Ascending aorta (tissue), 2 donors: ENCODE measurements around the gene OR51I2. TPM values are rescaled to one million over a fixed set of nuclear protein-coding genes. Genes with fewer than 3 reads are reported as not detected.

Experiments
- DNase-seq, 2 donors: peaks; one replicate each; pipeline ENCODE4 v3.0.0-alpha.2; 2019; ENCODE audit warnings: low spot score in 2 of 2
- H3K27ac ChIP-seq, 2 donors: fragments of 200-600 bp; sonication (generic); one replicate each; pipeline ENCODE4 v1.5.1; 2016 to 2017; ENCODE audit warnings: mild to moderate bottlenecking in 1 of 2
- H3K27me3 ChIP-seq: fragments of 200-600 bp; sonication (generic); one replicate; pipeline ENCODE4 v1.5.1; 2017
- H3K36me3 ChIP-seq, 2 donors: fragments of 200-600 bp; sonication (generic); one replicate each; pipeline ENCODE4 v1.5.1; 2016
- H3K4me1 ChIP-seq, 2 donors: fragments of 200-600 bp; sonication (generic); one replicate each; pipeline ENCODE4 v1.5.1; 2016 to 2017; ENCODE audit warnings: mild to moderate bottlenecking in 1 of 2
- H3K4me3 ChIP-seq, 2 donors: fragments of 200-600 bp; sonication (generic); one replicate each; pipeline ENCODE4 v1.5.1; 2016 to 2017; ENCODE audit warnings: mild to moderate bottlenecking in 1 of 2
- H3K9me3 ChIP-seq, 2 donors: fragments of 200-600 bp; sonication (generic); one replicate each; pipeline ENCODE4 v1.5.1; 2016
- intact Hi-C: fragments of 100-400 bp; cut with DNase I; formaldehyde crosslinking; loops from one replicate; pipeline ENCODE4 v1.15.1; 2023
- total RNA-seq: library from RNA; depleted of rRNA; stranded (reverse); fragments of >200 nt; gene quantifications from one replicate; pipeline ENCODE4 v1.1.0, GENCODE V29; 2016
- TF ChIP-seq, protein P1 (sequence below), 3 experiments: fragments of 200-600 bp in 2 of 3; fragments of 450-650 bp in 1 of 3; sonication (generic) in 2 of 3; IDR thresholded peaks; one replicate each; pipeline ENCODE4 v1.5.1; 2016 to 2019; ENCODE audit warnings: antibody characterized with exemption in 3 of 3, mild to moderate bottlenecking in 1 of 3, moderate library complexity in 1 of 3

Gene OR51I2
- total RNA-seq, 1 donor from 2014 or later, result not detected

DNA sequence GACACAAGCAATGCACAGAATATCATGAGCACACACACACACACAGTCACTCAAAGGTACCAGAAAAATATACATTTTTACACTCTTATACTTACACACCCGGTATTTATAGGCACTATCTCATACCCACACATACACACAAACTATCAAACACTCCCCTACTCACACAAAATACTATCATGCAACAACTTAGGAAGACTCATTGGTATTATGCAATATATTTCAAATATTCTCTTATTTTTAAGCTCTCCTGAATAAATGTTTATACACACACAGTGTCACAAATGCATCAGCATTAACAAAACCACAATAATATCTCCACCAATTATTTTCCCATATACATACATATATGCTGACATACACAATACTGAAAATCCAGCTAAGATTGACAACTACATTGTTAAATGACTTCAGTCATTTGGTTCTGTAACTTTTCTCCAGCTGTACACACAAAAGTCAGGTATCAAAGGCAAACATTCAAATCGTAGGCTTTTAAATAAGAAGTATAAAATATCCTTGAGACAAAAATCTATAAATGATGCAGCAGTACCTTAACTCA lies 5.2 kb upstream of the OR51I2 start:
- intact Hi-C loops, result no loop called here
- no peak for DNase-seq
- no peaks in the 10 kb centered on the region for H3K27me3 ChIP-seq
- H3K4me1 ChIP-seq, result no peaks in the 10 kb centered on the region
- no peak overlapping the region for H3K4me3 ChIP-seq
- TF ChIP-seq, protein P1, sequence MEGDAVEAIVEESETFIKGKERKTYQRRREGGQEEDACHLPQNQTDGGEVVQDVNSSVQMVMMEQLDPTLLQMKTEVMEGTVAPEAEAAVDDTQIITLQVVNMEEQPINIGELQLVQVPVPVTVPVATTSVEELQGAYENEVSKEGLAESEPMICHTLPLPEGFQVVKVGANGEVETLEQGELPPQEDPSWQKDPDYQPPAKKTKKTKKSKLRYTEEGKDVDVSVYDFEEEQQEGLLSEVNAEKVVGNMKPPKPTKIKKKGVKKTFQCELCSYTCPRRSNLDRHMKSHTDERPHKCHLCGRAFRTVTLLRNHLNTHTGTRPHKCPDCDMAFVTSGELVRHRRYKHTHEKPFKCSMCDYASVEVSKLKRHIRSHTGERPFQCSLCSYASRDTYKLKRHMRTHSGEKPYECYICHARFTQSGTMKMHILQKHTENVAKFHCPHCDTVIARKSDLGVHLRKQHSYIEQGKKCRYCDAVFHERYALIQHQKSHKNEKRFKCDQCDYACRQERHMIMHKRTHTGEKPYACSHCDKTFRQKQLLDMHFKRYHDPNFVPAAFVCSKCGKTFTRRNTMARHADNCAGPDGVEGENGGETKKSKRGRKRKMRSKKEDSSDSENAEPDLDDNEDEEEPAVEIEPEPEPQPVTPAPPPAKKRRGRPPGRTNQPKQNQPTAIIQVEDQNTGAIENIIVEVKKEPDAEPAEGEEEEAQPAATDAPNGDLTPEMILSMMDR (IDR thresholded peaks at IDR 0.05), result no peak
- H3K9me3 ChIP-seq, result no peaks in the 10 kb centered on the region
- H3K27ac ChIP-seq, result no peak overlapping the region
- no peaks in the 10 kb centered on the region for H3K36me3 ChIP-seq

DNA sequence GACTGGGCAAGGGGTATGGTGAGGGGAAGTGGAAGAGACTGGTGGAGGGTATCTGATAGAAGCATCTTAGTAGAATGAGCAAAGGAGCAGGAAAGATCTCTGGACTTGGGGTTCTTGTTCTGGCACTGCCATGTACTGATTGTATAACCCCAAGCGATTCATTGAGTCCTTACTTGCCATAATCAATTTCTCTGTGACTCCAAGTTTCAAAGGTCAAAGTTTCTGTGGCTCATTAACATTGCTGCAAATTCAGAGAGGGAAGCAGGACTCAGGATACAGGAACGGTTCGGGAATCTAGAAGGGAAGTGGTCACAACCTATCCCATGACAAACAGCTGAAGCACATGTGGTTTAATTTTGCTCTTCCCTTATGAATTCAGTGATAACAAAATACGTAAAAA lies 309 bp downstream of the OR51I2 start:
- intact Hi-C loops, result no loop called here
- TF ChIP-seq, protein P1 (IDR thresholded peaks at IDR 0.05), result no peak

DNA sequence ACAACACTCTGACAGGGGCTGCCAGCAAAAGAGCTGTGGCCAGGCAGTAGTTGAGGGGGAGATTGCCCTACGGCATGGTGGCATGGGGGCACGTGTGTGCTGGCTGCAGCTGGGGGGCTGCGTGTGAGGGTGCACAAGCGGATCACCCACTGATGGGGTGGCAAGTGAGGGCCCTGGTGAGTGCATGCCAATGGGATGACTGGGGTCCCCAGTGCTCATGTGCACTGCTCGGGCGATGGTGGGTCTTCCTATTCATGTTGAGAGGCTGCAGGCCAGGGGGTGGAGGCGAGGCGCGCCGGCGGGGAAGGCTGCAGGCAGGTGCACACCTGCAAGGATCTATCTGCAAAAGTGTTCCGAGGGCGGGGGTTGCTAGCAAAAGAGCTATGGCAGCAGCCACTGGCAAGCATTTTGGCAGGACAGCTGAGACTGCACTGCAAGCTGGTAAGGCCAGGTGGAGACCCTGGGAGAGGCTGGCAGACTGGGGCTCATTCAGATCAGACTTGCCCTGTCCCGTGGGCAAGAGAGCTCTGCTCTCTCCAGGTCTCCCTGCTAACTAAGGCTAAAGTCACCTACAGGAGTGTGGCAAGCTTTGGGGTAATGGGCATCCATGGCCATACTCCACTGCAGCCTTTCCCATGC lies 12.0 kb downstream of the OR51I2 start:
- intact Hi-C loops, result no loop called here
- no peaks in the 10 kb centered on the region for H3K9me3 ChIP-seq
- no peak overlapping the region for H3K27ac ChIP-seq
- no peaks in the 10 kb centered on the region for H3K27me3 ChIP-seq
- no peak for DNase-seq
- H3K4me1 ChIP-seq, result no peaks in the 10 kb centered on the region
- TF ChIP-seq, protein P1 (IDR thresholded peaks at IDR 0.05), result no peak
- H3K4me3 ChIP-seq, result no peak overlapping the region
- H3K36me3 ChIP-seq, result no peaks in the 10 kb centered on the region

More for the DNA sequence above, 309 bp downstream of the OR51I2 start:
- no peaks in the 10 kb centered on the region for H3K36me3 ChIP-seq
- no peak overlapping the region for H3K4me3 ChIP-seq
- H3K27ac ChIP-seq, result no peak overlapping the region
- no peaks in the 10 kb centered on the region for H3K27me3 ChIP-seq
- no peak for DNase-seq
- no peaks in the 10 kb centered on the region for H3K4me1 ChIP-seq
- H3K9me3 ChIP-seq, result no peaks in the 10 kb centered on the region

DNA sequence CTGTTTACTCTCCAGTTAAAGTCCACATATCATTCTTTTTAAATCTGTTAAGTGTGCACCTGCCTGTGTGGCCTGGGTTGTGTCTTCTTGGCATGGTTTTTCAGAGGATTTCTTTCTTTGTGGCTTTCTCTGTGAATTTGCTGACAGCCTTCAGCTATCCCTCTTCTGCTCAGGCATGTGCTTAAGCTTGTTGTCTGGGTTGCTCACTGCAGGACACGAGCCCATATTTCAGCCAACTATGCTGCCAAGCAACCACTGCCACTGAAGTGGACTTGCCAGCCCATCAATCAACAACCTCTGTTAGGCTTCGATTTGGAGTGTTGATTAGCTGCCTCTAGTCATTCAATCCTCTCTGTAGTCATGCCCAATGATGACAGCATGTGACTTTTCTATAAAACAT lies 18.4 kb downstream of the OR51I2 start:
- Histone ChIP-seq H3K27me3 (no peaks in the 10 kb centered on the region), H3K9me3 (no peaks in the 10 kb centered on the region), H3K27ac (no peak overlapping the region), H3K4me3 (no peak overlapping the region), H3K4me1 (no peaks in the 10 kb centered on the region), H3K36me3 (no peaks in the 10 kb centered on the region)
- intact Hi-C loops, result no loop called here
- DNase-seq, result no peak
- TF ChIP-seq, protein P1 (IDR thresholded peaks at IDR 0.05), result no peak

DNA sequence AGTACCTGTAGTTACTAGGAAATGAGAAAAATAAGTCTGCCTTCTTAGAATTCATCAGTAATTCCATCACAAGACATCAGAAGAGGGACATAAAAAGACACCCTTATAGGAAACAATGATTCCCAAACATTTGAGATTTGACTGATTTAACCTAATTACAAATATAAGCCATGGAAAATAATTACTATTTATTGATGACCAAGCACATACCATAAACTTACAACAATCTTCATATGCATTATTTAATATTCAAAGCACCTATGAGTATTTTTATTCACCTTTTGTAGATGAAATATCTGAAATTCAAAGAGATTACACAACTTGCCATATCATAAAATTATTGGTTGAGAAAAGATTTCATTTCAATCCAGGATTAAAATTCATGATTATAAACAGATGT lies 24.8 kb downstream of the OR51I2 start:
- no peaks in the 10 kb centered on the region for H3K9me3 ChIP-seq
- H3K4me1 ChIP-seq, result no peaks in the 10 kb centered on the region
- intact Hi-C loops, result no loop called here
- TF ChIP-seq, protein P1 (IDR thresholded peaks at IDR 0.05), result no peak
- no peaks in the 10 kb centered on the region for H3K27me3 ChIP-seq
- no peak overlapping the region for H3K4me3 ChIP-seq
- no peaks in the 10 kb centered on the region for H3K36me3 ChIP-seq
- no peak overlapping the region for H3K27ac ChIP-seq
- DNase-seq, result no peak
